GM11168 (cell line): ENCODE measurements around the gene CD8B2.
"Not testable (repeated sequence)": the region's sequence is repeated elsewhere in the genome, so short reads cannot be mapped to it uniquely, and the experiment has no call there.

Experiments
- in situ Hi-C: fragments of 300-500 bp; cut with MboI; formaldehyde crosslinking; loops from one replicate; pipeline ENCODE4 v1.12.0; 2022; ENCODE audit warnings: low sequenced_read_pairs; ENCODE audit not compliant: unreplicated experiment

CD8B2 gene

GRCh38 chr2:106511476-106511901 lies 24.3 kb downstream of the CD8B2 start:
- in situ Hi-C loops = not testable (repeated sequence)

- in situ Hi-C loops = not testable (repeated sequence)
Measured at GRCh38 chr2:106511934-106512333, 24.8 kb downstream of the CD8B2 start.

DNA sequence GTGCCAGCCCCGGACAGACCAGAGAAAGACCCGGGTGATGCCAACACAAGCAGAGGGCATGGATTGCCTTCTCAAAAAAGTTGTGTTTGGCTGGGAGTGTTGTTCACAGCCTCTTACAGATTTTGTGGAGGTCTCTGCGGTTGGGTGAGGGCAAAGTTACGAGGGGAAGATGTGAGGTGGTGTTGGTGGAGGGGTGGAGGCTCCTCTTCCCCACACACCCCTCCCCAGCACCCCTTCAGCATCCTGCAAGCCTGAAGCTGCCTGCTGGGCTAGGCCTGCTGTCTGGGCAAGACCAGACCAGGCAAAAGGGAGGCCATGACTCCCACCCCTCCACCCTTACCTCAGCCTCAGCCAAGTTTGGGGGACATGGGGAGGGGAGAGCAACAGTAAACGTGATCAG lies 26.2 kb downstream of the CD8B2 start:
- in situ Hi-C loops = not testable (repeated sequence)

- in situ Hi-C loops = not testable (repeated sequence)
Measured at GRCh38 chr2:106514827-106515226, 27.7 kb downstream of the CD8B2 start.

GRCh38 chr2:106516436-106516835 lies 29.3 kb downstream of the CD8B2 start:
- in situ Hi-C loops = no loop called here

DNA sequence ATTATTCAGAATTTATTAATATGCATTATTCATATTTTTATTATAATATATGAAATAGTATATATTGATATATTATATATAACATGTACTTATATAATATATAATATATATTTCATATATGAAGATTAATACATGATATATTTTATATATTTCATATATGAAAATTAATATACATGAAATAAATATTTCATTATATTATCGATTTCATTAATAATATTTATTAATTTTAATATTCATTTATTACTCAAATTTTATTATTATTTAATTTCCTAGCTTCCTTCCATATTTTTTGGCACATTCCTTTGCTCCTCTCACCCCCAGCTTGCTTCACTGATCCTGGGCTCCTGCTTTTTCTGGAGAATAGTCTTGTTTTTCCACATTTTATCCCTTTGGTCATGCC lies 29.7 kb downstream of the CD8B2 start:
- in situ Hi-C loops = no loop called here

GRCh38 chr2:106517329-106517728 lies 30.2 kb downstream of the CD8B2 start:
- in situ Hi-C loops = no loop called here

- in situ Hi-C loops = no loop called here
Measured at GRCh38 chr2:106519767-106520166, 32.6 kb downstream of the CD8B2 start.

DNA sequence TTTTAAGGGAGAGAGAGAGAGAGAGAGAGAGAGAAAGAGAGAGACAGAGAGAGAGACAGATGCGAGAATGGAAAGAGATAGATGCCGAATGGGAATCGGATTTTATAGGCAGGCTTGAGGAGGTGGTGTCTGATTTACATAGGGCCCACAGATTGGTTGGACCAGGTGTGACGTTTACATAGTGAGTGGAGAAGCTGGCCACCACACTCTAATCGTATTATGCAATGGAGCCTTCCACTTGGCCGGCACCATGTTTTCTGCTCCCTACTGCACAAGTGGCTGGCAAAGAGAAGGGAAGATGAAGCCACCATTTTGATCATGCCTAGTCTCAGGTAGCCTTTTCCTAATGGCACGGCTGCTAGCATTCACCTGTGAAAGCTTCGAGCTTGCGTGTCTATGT lies 33.9 kb downstream of the CD8B2 start:
- in situ Hi-C loops = no loop called here

- in situ Hi-C loops = no loop called here
Measured at GRCh38 chr2:106523976-106524665, 37.0 kb downstream of the CD8B2 start.

DNA sequence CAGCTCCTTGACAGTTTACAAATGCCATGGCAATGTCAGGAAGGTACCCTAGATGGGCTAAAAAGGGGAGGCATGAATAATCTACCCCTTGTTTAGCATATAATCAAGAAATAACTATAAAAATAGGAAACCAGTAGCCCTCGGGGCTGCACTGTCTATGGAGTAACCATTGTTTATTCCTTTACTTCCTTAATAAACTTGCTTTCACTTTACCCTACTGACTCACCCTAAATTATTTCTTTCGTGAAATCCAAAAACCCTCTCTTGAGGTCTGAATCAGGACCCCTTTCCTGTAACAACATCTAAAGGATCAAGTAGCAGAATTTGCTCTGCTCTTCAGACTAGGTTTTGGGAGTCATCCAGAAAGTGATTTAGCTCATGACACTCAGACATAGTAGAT lies 43.7 kb downstream of the CD8B2 start:
- in situ Hi-C loops = loop anchor here (25.0 kb wide), 1 partner anchor 269 kb away; no protein-coding TSS in a partner anchor

- in situ Hi-C loops = loop anchor here (25.0 kb wide), 1 partner anchor 269 kb away; no protein-coding TSS in a partner anchor
Measured at GRCh38 chr2:106531676-106532214, 44.6 kb downstream of the CD8B2 start.

DNA sequence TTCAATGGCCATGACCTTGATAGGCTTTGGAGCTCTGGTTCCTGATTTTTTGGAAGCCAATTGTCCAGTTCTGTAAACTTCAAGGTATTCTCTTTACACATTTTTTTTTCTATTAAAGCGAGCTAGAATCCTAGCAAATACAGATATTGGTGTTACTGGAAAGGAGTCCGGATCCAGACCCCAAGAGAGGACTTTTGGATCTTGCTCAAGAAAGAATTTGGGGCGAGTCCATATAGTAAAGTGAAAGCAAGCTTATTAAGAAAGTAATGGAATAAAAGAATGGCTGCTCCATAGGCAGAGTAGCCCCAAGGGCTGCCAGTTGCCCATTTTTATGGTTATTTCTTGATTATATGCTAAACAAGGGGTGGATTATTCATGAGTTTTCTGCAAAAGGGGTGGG lies 45.1 kb downstream of the CD8B2 start:
- in situ Hi-C loops = loop anchor here (25.0 kb wide), 1 partner anchor 270 kb away; no protein-coding TSS in a partner anchor

- in situ Hi-C loops = loop anchor here (25.0 kb wide), 1 partner anchor 272 kb away; no protein-coding TSS in a partner anchor
Measured at GRCh38 chr2:106534471-106534870, 47.3 kb downstream of the CD8B2 start.

DNA sequence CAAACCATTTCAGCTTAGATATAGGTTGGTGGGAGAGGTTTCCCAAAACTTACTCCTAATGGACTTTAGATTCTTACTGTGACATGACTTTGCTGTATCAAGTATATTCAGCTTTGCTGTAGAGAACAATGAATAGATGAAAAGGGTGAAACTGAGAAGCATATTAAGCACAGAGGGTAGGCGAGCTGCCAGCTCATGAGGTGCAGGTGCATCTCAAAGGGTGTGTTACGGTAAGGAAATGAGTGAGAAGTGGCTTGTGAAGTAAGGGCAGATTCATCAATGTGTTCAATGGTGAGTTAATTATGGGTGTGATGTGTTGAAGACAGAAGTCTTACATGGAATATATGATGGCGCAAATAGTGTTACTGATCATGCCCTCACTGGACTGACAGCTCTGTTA lies 49.3 kb downstream of the CD8B2 start:
- in situ Hi-C loops = loop anchor here (25.0 kb wide), 1 partner anchor 274 kb away; no protein-coding TSS in a partner anchor

GRCh38 chr2:106537047-106537446 lies 49.9 kb downstream of the CD8B2 start:
- in situ Hi-C loops = loop anchor here (25.0 kb wide), 1 partner anchor 275 kb away; no protein-coding TSS in a partner anchor

DNA sequence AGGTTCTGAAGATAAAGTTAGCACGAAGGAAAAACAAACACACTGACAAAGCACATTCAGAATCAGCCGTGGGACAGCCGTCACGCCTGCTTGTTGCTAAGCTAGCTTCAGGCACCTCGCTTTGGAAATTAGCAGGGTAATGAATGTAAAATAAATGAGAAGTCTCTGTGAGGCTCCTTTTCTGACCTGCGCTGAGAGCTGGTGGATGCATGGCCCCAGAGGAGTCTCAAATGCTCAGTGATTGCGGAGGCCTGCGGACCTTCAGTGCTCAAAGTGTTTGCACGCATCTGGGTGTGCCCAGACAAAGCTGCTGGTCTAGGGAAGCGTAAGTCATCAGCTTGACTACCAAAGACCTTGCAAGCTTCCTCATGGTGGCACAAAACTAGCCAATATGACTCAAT lies 50.6 kb downstream of the CD8B2 start:
- in situ Hi-C loops = loop anchor here (25.0 kb wide), 1 partner anchor 275 kb away; no protein-coding TSS in a partner anchor

DNA sequence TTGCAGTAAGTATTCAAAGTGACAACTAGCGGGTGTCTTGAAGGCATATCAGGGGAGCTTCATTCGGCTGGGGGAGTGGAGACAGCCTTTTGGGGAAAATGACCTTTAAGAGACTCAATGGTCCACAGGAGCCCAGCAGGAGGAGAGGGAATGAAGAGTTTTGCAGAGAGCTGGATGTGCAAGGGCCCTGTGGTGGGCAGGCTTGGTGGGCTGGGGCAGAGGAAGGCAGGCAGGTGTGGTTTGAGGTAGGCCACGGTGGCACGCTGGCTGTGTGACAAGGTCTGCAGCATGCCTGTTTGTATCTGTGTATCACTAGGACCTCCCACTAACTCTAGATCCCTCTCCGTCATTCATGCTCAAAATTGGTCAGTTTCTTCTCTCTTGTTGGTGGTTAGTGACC lies 53.7 kb downstream of the CD8B2 start:
- in situ Hi-C loops = loop anchor here (25.0 kb wide), 1 partner anchor 279 kb away; no protein-coding TSS in a partner anchor

DNA sequence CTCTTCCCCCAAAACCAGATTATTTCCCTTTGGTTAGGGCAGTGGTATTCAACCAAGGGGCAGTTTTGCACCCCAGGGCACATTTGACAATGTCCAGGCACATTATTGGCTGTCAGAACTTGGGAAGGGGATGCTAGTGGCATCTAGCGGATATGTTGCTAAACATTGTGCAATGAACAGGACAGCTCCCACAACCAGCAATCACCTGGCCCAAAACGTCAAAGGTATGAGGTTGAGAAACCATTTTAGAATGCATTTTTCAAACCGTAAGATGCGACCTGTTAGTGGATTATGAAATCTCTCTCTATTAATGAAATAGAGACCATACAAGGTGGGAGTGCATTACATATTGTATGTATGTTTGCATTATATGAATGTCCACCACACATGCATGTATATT lies 54.2 kb downstream of the CD8B2 start:
- in situ Hi-C loops = loop anchor here (25.0 kb wide), 1 partner anchor 279 kb away; no protein-coding TSS in a partner anchor

GRCh38 chr2:106542746-106543359 lies 55.7 kb downstream of the CD8B2 start:
- in situ Hi-C loops = loop anchor here (25.0 kb wide), 1 partner anchor 281 kb away; no protein-coding TSS in a partner anchor

DNA sequence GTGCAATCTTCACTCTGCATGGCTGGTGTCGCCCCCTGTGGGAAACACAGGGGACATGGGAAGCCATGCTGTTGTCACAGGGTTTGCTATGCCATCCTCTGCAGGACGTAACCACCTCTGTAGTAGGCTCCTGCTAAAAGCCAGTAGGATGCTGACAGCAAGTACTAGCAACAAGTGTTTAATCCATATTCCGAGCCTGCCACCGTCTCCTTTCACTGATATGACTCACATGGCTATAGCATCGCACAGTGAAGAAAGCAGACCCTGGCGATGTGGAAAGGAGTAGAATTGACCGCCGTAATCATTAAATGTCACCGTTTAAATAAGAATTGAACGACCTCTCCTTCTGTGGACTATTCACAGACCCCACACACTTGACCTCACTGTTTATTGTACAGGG lies 57.8 kb downstream of the CD8B2 start:
- in situ Hi-C loops = loop anchor here (25.0 kb wide), 1 partner anchor 283 kb away; no protein-coding TSS in a partner anchor
